Measurements from ENCODE around the gene ARHGAP29.

Gene ARHGAP29

DNA sequence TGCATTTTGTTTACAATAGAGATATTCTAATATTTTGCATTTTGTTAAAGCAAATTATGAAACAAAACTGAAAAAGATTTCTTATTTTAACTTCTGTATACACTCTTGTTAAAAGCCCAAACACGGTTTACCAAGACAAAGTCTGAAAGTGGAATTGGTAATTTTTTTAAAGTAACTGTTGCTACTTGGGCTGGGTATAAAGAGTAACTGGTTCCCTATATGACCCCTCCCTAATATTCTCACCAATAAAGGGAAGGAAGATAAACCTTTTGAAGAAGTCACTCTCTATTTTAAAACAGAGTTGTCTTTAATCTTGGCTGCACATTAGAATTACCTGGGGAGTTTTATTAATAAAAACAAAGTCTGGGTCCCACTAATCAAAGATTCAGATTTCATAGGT lies 27.4 kb downstream of the ARHGAP29 start:
- no peaks in the 10 kb centered on the region for H3K36me3 ChIP-seq (ENCODE audit: control insufficient read depth in 2 of 2, insufficient read depth in 2 of 2, low read length in 2 of 2)
- H3K4me3 ChIP-seq (ENCODE audit: low read length in 2 of 2) = no peak overlapping the region
- H3K9me3 ChIP-seq (ENCODE audit: control insufficient read depth in 2 of 2, low read length in 2 of 2) = no peaks in the 10 kb centered on the region
- H3K27me3 ChIP-seq (ENCODE audit: control insufficient read depth in 2 of 2, insufficient read depth in 2 of 2, low read length in 2 of 2) = no peaks in the 10 kb centered on the region
- no peak overlapping the region for H3K27ac ChIP-seq (ENCODE audit: low read depth in 2 of 2, low read length in 2 of 2)
- no peaks in the 10 kb centered on the region for H3K4me1 ChIP-seq (ENCODE audit: control insufficient read depth in 2 of 2, insufficient read depth in 2 of 2, low read length in 2 of 2)
- no peak overlapping the region for H3K9ac ChIP-seq (ENCODE audit: low read depth in 1 of 2, low read length in 2 of 2)

DNA sequence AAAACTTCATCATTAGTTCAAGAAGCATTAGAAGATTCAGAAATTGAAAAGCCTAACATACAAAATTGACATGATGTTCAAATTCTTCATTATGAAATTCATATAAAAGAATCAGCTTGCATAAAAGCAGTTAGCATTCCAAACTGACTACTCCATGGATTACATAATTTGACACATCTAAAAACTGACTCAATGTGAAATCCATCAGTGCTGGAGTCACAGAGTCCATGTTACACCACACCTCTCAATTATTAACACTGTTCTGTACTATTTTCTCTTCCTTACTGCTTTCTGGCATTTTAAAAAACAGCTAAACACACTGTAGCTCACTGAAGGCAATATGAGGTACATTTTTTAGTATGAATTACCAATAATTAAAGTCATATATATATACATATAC lies 28.0 kb downstream of the ARHGAP29 start:
- Histone ChIP-seq H3K4me3 (ENCODE audit: low read length in 2 of 2) (no peak overlapping the region), H3K9ac (ENCODE audit: low read depth in 1 of 2, low read length in 2 of 2) (no peak overlapping the region), H3K27me3 (ENCODE audit: control insufficient read depth in 2 of 2, insufficient read depth in 2 of 2, low read length in 2 of 2) (no peaks in the 10 kb centered on the region), H3K4me1 (ENCODE audit: control insufficient read depth in 2 of 2, insufficient read depth in 2 of 2, low read length in 2 of 2) (no peaks in the 10 kb centered on the region), H3K27ac (ENCODE audit: low read depth in 2 of 2, low read length in 2 of 2) (no peak overlapping the region), H3K9me3 (ENCODE audit: control insufficient read depth in 2 of 2, low read length in 2 of 2) (no peaks in the 10 kb centered on the region), H3K36me3 (ENCODE audit: control insufficient read depth in 2 of 2, insufficient read depth in 2 of 2, low read length in 2 of 2) (no peaks in the 10 kb centered on the region)

GRCh38 chr1:94207695-94208094 lies 29.7 kb downstream of the ARHGAP29 start:
- Histone ChIP-seq H3K27me3 (ENCODE audit: control insufficient read depth in 2 of 2, insufficient read depth in 2 of 2, low read length in 2 of 2) (no peaks in the 10 kb centered on the region), H3K36me3 (ENCODE audit: control insufficient read depth in 2 of 2, insufficient read depth in 2 of 2, low read length in 2 of 2) (no peaks in the 10 kb centered on the region), H3K9me3 (ENCODE audit: control insufficient read depth in 2 of 2, low read length in 2 of 2) (no peaks in the 10 kb centered on the region), H3K9ac (ENCODE audit: low read depth in 1 of 2, low read length in 2 of 2) (no peak overlapping the region), H3K4me1 (ENCODE audit: control insufficient read depth in 2 of 2, insufficient read depth in 2 of 2, low read length in 2 of 2) (no peaks in the 10 kb centered on the region), H3K27ac (ENCODE audit: low read depth in 2 of 2, low read length in 2 of 2) (no peak overlapping the region), H3K4me3 (ENCODE audit: low read length in 2 of 2) (no peak overlapping the region)

DNA sequence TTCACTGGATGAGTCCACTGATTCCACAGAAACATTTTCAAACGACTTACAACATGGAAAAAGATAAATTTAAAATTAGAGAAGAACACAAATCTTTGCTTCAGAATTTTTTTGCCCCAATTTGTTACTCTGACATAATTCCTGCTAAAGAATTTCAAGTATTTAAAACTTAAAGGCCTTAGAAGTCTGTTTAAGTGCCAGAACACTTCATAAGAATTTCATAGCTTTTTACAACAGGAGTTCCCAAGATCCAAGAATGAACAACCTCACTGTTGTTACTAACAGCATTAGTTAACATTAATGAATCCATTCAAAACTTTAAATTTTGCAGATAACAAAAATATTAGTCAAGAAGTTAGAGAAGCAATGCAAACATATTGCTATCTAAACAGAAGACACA lies 31.7 kb downstream of the ARHGAP29 start:
- H3K36me3 ChIP-seq (ENCODE audit: control insufficient read depth in 2 of 2, insufficient read depth in 2 of 2, low read length in 2 of 2) = no peaks in the 10 kb centered on the region
- no peaks in the 10 kb centered on the region for H3K27me3 ChIP-seq (ENCODE audit: control insufficient read depth in 2 of 2, insufficient read depth in 2 of 2, low read length in 2 of 2)
- no peaks in the 10 kb centered on the region for H3K4me1 ChIP-seq (ENCODE audit: control insufficient read depth in 2 of 2, insufficient read depth in 2 of 2, low read length in 2 of 2)
- no peaks in the 10 kb centered on the region for H3K9me3 ChIP-seq (ENCODE audit: control insufficient read depth in 2 of 2, low read length in 2 of 2)
- H3K9ac ChIP-seq (ENCODE audit: low read depth in 1 of 2, low read length in 2 of 2) = no peak overlapping the region
- no peak overlapping the region for H3K27ac ChIP-seq (ENCODE audit: low read depth in 2 of 2, low read length in 2 of 2)
- no peak overlapping the region for H3K4me3 ChIP-seq (ENCODE audit: low read length in 2 of 2)

DNA sequence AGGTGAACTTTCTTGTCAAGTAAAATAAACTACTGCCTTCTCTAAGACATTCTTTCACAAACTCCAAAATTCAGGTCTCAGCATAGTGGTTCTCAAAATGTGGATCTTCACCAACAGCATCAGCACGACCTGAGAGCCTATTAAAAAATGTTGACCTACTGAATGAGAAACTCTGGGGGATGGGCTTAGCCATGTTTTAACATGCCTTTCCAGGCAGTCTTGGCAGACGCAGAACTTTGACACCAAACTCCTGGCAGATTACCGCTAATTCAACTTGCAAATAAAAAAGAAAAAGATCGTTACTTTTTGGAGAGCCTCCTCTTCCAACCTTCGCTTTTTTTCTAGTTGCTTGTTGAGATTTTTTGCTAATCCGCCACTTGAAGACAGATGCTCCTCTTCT lies 35.1 kb downstream of the ARHGAP29 start:
- H3K27ac ChIP-seq (ENCODE audit: low read depth in 2 of 2, low read length in 2 of 2) = no peak overlapping the region
- H3K4me1 ChIP-seq (ENCODE audit: control insufficient read depth in 2 of 2, insufficient read depth in 2 of 2, low read length in 2 of 2) = no peaks in the 10 kb centered on the region
- H3K9ac ChIP-seq (ENCODE audit: low read depth in 1 of 2, low read length in 2 of 2) = no peak overlapping the region
- H3K4me3 ChIP-seq (ENCODE audit: low read length in 2 of 2) = no peak overlapping the region
- no peaks in the 10 kb centered on the region for H3K36me3 ChIP-seq (ENCODE audit: control insufficient read depth in 2 of 2, insufficient read depth in 2 of 2, low read length in 2 of 2)
- H3K9me3 ChIP-seq (ENCODE audit: control insufficient read depth in 2 of 2, low read length in 2 of 2) = no peaks in the 10 kb centered on the region
- H3K27me3 ChIP-seq (ENCODE audit: control insufficient read depth in 2 of 2, insufficient read depth in 2 of 2, low read length in 2 of 2) = no peaks in the 10 kb centered on the region

GRCh38 chr1:94199398-94199797 lies 38.0 kb downstream of the ARHGAP29 start:
- H3K4me1 ChIP-seq (ENCODE audit: control insufficient read depth in 2 of 2, insufficient read depth in 2 of 2, low read length in 2 of 2) = no peaks in the 10 kb centered on the region
- no peaks in the 10 kb centered on the region for H3K9me3 ChIP-seq (ENCODE audit: control insufficient read depth in 2 of 2, low read length in 2 of 2)
- no peak overlapping the region for H3K27ac ChIP-seq (ENCODE audit: low read depth in 2 of 2, low read length in 2 of 2)
- H3K27me3 ChIP-seq (ENCODE audit: control insufficient read depth in 2 of 2, insufficient read depth in 2 of 2, low read length in 2 of 2) = no peaks in the 10 kb centered on the region
- H3K9ac ChIP-seq (ENCODE audit: low read depth in 1 of 2, low read length in 2 of 2) = no peak overlapping the region
- H3K4me3 ChIP-seq (ENCODE audit: low read length in 2 of 2) = no peak overlapping the region
- H3K36me3 ChIP-seq (ENCODE audit: control insufficient read depth in 2 of 2, insufficient read depth in 2 of 2, low read length in 2 of 2) = no peaks in the 10 kb centered on the region

DNA sequence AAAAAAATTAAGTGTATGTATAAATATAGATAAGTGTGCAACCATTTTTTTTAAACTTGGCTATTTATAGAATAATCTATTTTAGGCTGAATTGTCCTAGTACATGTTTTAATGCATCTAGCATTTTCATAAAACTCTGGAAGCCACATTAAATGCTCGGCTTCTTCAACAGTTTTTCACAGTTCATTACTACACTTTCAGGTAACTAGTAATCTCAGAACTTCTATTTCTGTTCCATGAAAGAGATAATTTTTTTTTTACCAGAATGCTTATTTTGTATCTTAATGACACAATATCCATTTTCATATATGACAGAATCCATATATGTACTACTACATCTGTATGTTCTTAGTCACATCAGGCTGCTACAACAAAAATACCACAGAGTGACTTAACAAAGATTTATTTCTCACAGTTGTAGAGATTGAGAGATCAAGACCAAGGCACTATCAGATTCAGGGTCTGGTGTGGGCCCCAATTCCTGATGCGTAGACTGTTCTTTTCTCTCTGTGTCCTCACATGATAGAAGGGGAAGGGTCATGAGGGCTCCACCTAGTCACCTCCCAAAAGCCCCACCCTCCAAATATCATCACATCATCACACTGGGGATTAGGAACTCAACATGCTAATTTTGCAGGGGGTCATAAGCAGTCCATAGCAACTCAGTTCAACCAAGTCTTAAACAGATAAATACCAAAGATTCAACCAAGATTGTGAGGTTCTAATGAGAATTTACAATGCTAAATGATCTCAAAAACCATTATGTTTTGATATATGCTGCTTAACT lies 43.1 kb downstream of the ARHGAP29 start:
- Histone ChIP-seq H3K27me3 (ENCODE audit: control insufficient read depth in 2 of 2, insufficient read depth in 2 of 2, low read length in 2 of 2) (no peaks in the 10 kb centered on the region), H3K36me3 (ENCODE audit: control insufficient read depth in 2 of 2, insufficient read depth in 2 of 2, low read length in 2 of 2) (no peaks in the 10 kb centered on the region), H3K9me3 (ENCODE audit: control insufficient read depth in 2 of 2, low read length in 2 of 2) (no peaks in the 10 kb centered on the region), H3K4me3 (ENCODE audit: low read length in 2 of 2) (no peak overlapping the region), H3K4me1 (ENCODE audit: control insufficient read depth in 2 of 2, insufficient read depth in 2 of 2, low read length in 2 of 2) (no peaks in the 10 kb centered on the region), H3K9ac (ENCODE audit: low read depth in 1 of 2, low read length in 2 of 2) (no peak overlapping the region), H3K27ac (ENCODE audit: low read depth in 2 of 2, low read length in 2 of 2) (no peak overlapping the region)

DNA sequence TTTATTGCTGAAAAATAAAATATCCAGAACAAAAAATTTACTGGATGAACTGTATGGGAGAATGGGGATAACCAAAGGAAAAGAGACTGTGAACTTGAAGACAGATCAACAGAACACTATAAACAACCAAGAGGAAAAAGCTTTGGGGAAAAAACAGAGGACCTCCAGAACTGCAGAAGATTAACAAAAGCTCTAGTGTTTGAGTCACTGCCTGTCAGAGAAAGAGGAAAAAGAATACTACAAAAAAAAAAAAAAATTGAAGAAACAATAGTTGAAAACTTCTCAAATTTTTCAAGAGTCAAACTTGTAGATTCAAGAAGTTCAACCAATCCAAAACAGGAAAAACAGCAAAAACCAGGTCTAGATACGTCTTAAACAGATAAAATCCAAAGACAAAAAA lies 44.3 kb downstream of the ARHGAP29 start:
- Histone ChIP-seq H3K27me3 (ENCODE audit: control insufficient read depth in 2 of 2, insufficient read depth in 2 of 2, low read length in 2 of 2) (no peaks in the 10 kb centered on the region), H3K9me3 (ENCODE audit: control insufficient read depth in 2 of 2, low read length in 2 of 2) (no peaks in the 10 kb centered on the region), H3K9ac (ENCODE audit: low read depth in 1 of 2, low read length in 2 of 2) (no peak overlapping the region), H3K4me1 (ENCODE audit: control insufficient read depth in 2 of 2, insufficient read depth in 2 of 2, low read length in 2 of 2) (no peaks in the 10 kb centered on the region), H3K36me3 (ENCODE audit: control insufficient read depth in 2 of 2, insufficient read depth in 2 of 2, low read length in 2 of 2) (no peaks in the 10 kb centered on the region), H3K27ac (ENCODE audit: low read depth in 2 of 2, low read length in 2 of 2) (no peak overlapping the region), H3K4me3 (ENCODE audit: low read length in 2 of 2) (no peak overlapping the region)

DNA sequence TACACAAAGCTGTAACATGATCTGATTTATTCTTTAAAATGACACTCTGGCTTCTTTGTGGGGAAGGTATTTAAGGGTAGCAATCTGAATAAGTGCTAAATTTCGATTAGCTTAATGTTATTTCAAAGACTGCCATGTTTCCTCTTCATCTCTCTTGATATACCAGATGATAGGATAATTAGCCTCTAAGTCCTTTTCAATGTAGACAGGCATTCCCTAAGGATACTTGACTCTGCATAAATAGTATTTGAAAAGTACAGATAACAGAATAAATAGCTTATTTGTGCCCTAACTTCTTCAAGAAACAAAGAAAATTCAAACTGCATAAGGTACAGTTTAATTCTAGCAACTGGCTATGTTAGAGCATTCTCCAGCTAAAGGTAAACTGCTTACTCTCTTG lies 46.2 kb downstream of the ARHGAP29 start:
- H3K4me3 ChIP-seq (ENCODE audit: low read length in 2 of 2) = no peak overlapping the region
- H3K27ac ChIP-seq (ENCODE audit: low read depth in 2 of 2, low read length in 2 of 2) = no peak overlapping the region

DNA sequence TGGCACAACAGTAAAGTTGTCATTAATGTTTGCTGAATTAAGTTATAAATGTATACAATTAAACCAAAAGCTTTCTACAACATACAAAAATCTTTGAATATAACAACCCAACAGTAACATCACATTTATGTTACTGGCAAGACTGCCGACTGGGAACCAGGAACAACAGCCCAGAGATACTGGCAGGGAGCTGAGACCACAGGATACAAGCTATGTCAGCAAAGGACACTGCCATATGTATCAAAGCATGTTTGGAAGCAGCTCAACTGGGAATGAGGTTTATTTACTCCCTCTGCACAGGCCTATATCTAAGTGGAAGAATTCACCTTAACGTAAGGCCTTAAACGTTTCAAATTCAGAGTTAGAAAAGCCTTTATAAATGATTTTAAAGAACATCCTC lies 50.4 kb downstream of the ARHGAP29 start:
- Histone ChIP-seq H3K27me3 (ENCODE audit: control insufficient read depth in 2 of 2, insufficient read depth in 2 of 2, low read length in 2 of 2) (peaks cover 0 to 3% of the 10 kb centered on the region in 2 donors), H3K4me3 (ENCODE audit: low read length in 2 of 2) (no peak overlapping the region), H3K9ac (ENCODE audit: low read depth in 1 of 2, low read length in 2 of 2) (no peak overlapping the region), H3K36me3 (ENCODE audit: control insufficient read depth in 2 of 2, insufficient read depth in 2 of 2, low read length in 2 of 2) (no peaks in the 10 kb centered on the region), H3K4me1 (ENCODE audit: control insufficient read depth in 2 of 2, insufficient read depth in 2 of 2, low read length in 2 of 2) (no peaks in the 10 kb centered on the region), H3K9me3 (ENCODE audit: control insufficient read depth in 2 of 2, low read length in 2 of 2) (no peaks in the 10 kb centered on the region), H3K27ac (ENCODE audit: low read depth in 2 of 2, low read length in 2 of 2) (no peak overlapping the region)

More for the DNA sequence above, 46.2 kb downstream of the ARHGAP29 start:
- Histone ChIP-seq H3K27me3 (ENCODE audit: control insufficient read depth in 2 of 2, insufficient read depth in 2 of 2, low read length in 2 of 2) (no peaks in the 10 kb centered on the region), H3K9ac (ENCODE audit: low read depth in 1 of 2, low read length in 2 of 2) (no peak overlapping the region), H3K36me3 (ENCODE audit: control insufficient read depth in 2 of 2, insufficient read depth in 2 of 2, low read length in 2 of 2) (no peaks in the 10 kb centered on the region), H3K4me1 (ENCODE audit: control insufficient read depth in 2 of 2, insufficient read depth in 2 of 2, low read length in 2 of 2) (no peaks in the 10 kb centered on the region), H3K9me3 (ENCODE audit: control insufficient read depth in 2 of 2, low read length in 2 of 2) (no peaks in the 10 kb centered on the region)

Data from mucosa of rectum (tissue), 2 donors.